Suprapubic skin (tissue), 4 donors: ENCODE data around the gene SULT1A2.
"Not testable (repeated sequence)": the region's sequence is repeated elsewhere in the genome, so short reads cannot be mapped to it uniquely, and the experiment has no call there.

Experiments used
- CTCF ChIP-seq, 2 donors: fragments of 200-600 bp in 1 of 2; fragments of 450-650 bp in 1 of 2; sonication (generic) in 1 of 2; IDR thresholded peaks; one replicate each; pipeline ENCODE4 v1.5.1; 2016 to 2019; ENCODE audit warnings: antibody characterized with exemption in 2 of 2, mild to moderate bottlenecking in 1 of 2, moderate library complexity in 1 of 2
- EP300 ChIP-seq: sonication (generic); formaldehyde crosslinking; IDR thresholded peaks from one replicate; pipeline ENCODE4 v1.6.1; 2017; ENCODE audit warnings: antibody characterized with exemption
- POLR2A ChIP-seq, 2 donors: fragments of 450-650 bp; IDR thresholded peaks; one replicate each; pipeline ENCODE4 v1.6.1; 2017; ENCODE audit warnings: antibody characterized with exemption in 2 of 2, mild to moderate bottlenecking in 2 of 2, moderate library complexity in 2 of 2
- POLR2AphosphoS5 ChIP-seq, 3 donors: sonication (generic); formaldehyde crosslinking; IDR thresholded peaks; one replicate each; pipeline ENCODE4 v1.6.1; 2017; ENCODE audit warnings: antibody characterized with exemption in 3 of 3

DNA sequence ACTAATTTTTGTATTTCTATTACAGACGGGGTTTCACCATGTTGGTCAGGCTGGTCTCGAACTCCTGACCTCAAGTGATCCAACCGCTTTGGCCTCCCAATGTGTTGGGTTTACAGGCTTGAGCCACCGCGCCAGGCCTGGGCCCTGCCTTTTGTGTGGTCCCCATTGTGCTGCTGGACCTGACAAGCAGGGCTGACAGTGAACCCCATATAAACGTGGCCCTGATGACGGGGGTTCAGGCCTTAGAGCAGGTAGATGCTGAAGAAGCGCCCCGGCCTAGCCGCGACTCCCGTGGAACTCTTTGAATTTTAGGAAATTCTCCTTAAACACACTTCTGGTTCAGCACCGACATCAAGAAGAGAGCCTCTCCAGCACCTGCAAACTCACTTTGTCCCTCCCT is 4.7 kb upstream of the SULT1A2 start:
- not testable (repeated sequence) for TF ChIP-seq CTCF (IDR thresholded peaks at IDR 0.05); POLR2A (IDR thresholded peaks at IDR 0.05); POLR2AphosphoS5 (IDR thresholded peaks at IDR 0.05); EP300
